Measurements from ENCODE around the gene NABP1.

The NABP1 gene, protein sequence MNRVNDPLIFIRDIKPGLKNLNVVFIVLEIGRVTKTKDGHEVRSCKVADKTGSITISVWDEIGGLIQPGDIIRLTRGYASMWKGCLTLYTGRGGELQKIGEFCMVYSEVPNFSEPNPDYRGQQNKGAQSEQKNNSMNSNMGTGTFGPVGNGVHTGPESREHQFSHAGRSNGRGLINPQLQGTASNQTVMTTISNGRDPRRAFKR

DNA sequence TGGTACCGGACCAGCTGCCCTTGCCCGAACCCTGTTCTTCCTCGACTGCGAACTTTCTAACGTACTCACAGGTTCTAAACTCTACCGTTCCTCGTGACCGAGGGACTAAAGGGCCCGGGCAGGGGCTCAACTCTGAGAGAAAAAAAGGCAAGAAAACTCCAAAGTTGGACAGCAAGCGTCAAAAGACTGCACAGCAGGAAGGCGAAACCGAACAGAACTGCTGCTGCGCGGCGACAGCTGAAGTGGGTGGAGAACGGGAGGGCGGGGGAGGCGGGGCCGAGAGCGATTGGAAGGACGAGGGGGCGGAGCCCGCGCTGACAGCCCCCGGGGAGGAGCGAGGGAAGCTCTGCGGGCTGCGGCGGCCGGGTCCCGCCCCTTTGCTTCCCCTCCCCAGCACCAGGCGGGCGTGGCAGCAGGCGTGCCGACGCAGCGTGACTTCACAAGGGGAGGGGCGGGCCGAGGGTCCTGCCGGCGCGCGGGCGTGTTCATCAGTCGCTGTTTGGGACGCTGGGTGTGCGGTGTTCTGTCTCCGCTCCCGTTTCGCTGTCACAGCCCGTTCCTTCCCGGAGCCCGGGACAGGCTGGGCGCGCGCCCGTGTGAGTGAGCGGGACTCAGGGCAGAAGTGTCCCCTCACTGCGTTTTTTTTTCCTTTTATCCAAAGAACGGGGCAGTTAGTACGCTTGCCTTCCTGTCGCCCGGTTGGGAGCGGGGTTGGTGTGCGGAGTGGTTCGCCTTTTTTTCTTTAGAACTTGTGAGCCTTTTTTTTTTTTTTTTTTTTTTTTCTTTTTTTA, at the start of gene NABP1:
TSS of gene NABP1 (plus strand) at position 491 of the 791 bp plus-strand sequence. CDS start 479 bp downstream, outside the sequence.
- peak within 1 kb of the TSS; percentile 99 for H3K4me3 ChIP-seq (ENCODE audit: low read depth, low read length)
- no peak for TF ChIP-seq CTCF (IDR thresholded peaks at IDR 0.05; ENCODE audit: insufficient read depth, low read depth, low read length, missing control alignments)
- DNase-seq (ENCODE audit: low read depth): peak; percentile 99

GRCh38 chr2:191629001-191629453, 48.9 kb upstream of the NABP1 start:
- DNase-seq (ENCODE audit: low read depth): no peak
- TF ChIP-seq CTCF (IDR thresholded peaks at IDR 0.05; ENCODE audit: insufficient read depth, low read depth, low read length, missing control alignments): no peak
- no peak overlapping the region for H3K4me3 ChIP-seq (ENCODE audit: low read depth, low read length)

GRCh38 chr2:191629976-191630712, 47.8 kb upstream of the NABP1 start:
- no peak overlapping the region for H3K4me3 ChIP-seq (ENCODE audit: low read depth, low read length)
- no peak for TF ChIP-seq CTCF (IDR thresholded peaks at IDR 0.05; ENCODE audit: insufficient read depth, low read depth, low read length, missing control alignments)
- DNase-seq (ENCODE audit: low read depth): no peak

DNA sequence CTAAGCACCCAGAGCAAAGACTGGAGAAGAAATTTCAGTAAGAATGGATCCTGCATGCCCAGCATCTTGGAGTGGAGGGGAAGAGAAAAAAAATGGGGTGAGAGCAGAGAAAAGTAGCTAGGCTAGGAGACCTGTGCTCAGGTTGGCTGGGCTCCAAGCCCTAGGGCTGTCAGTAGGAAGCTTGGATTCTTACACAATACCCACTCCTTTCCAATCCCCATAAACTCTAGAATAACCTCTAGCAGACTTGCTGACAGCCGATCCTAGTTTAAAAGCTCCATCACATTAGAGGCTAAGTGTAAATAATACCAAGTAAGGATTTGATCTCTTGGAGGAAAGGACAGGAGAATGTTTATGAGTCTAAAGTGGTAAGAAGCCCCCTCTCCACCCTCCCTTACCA, 46.2 kb upstream of the NABP1 start:
- H3K4me3 ChIP-seq (ENCODE audit: low read depth, low read length): no peak overlapping the region
- no peak for TF ChIP-seq CTCF (IDR thresholded peaks at IDR 0.05; ENCODE audit: insufficient read depth, low read depth, low read length, missing control alignments)
- no peak for DNase-seq (ENCODE audit: low read depth)

- no peak for DNase-seq (ENCODE audit: low read depth)
- no peak for TF ChIP-seq CTCF (IDR thresholded peaks at IDR 0.05; ENCODE audit: insufficient read depth, low read depth, low read length, missing control alignments)
- no peak overlapping the region for H3K4me3 ChIP-seq (ENCODE audit: low read depth, low read length)
Measured at GRCh38 chr2:191632426-191632825, 45.5 kb upstream of the NABP1 start.

DNA sequence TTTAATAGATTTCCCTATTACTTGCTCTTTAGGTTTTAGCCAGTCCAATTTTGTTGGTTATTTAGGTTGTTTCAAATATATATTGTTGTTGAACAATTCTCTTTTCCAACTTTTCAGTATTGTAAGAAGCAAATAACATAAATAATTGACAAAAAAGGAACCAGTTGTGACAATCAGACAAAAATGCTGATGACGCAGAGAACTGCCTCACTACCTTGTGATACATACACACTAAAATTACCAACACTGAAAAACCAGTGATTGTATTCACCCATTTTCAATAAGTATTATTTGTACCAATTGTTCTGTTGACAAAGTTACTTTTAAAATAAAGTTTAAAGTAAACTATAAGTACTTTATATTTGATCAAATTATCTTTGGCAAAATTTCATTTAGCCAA, 43.1 kb upstream of the NABP1 start:
- no peak for DNase-seq (ENCODE audit: low read depth)
- no peak for TF ChIP-seq CTCF (IDR thresholded peaks at IDR 0.05; ENCODE audit: insufficient read depth, low read depth, low read length, missing control alignments)
- H3K4me3 ChIP-seq (ENCODE audit: low read depth, low read length): no peak overlapping the region

All from GM12865 (cell line).